Nephron (organoid): Measurements from ENCODE around the gene FGF11.

Experiments
- H3K27ac Mint-ChIP-seq, 3 experiments: 2 replicates each; pipeline ENCODE4 v1.8.0; 2020; ENCODE audit warnings: mixed read lengths in 3 of 3, mild to moderate bottlenecking in 2 of 3, moderate library complexity in 1 of 3
- H3K27me3 Mint-ChIP-seq: 2 replicates; pipeline ENCODE4 v1.8.0; 2021; ENCODE audit warnings: low read depth, mild to moderate bottlenecking, moderate library complexity, mixed read lengths
- H3K36me3 Mint-ChIP-seq: 2 replicates; pipeline ENCODE4 v1.8.0; 2020; ENCODE audit warnings: low read depth, mixed read lengths
- H3K4me1 Mint-ChIP-seq: 2 replicates; pipeline ENCODE4 v1.8.0; 2020; ENCODE audit warnings: mixed read lengths
- H3K4me3 Mint-ChIP-seq, 3 experiments: 2 replicates each; pipeline ENCODE4 v1.8.0; 2020; ENCODE audit warnings: mild to moderate bottlenecking in 3 of 3, mixed read lengths in 3 of 3, moderate library complexity in 2 of 3
- H3K9me3 Mint-ChIP-seq: 2 replicates; pipeline ENCODE4 v1.8.0; 2020; ENCODE audit warnings: mixed read lengths
- TF ChIP-seq, protein P1 (sequence below), 3 experiments: fragments of 200-600 bp; sonication (generic); IDR thresholded peaks; one replicate each; pipeline ENCODE4 v1.5.0; 2021; ENCODE audit warnings: antibody characterized with exemption in 3 of 3; ENCODE audit not compliant: unreplicated experiment in 3 of 3

Gene FGF11

DNA sequence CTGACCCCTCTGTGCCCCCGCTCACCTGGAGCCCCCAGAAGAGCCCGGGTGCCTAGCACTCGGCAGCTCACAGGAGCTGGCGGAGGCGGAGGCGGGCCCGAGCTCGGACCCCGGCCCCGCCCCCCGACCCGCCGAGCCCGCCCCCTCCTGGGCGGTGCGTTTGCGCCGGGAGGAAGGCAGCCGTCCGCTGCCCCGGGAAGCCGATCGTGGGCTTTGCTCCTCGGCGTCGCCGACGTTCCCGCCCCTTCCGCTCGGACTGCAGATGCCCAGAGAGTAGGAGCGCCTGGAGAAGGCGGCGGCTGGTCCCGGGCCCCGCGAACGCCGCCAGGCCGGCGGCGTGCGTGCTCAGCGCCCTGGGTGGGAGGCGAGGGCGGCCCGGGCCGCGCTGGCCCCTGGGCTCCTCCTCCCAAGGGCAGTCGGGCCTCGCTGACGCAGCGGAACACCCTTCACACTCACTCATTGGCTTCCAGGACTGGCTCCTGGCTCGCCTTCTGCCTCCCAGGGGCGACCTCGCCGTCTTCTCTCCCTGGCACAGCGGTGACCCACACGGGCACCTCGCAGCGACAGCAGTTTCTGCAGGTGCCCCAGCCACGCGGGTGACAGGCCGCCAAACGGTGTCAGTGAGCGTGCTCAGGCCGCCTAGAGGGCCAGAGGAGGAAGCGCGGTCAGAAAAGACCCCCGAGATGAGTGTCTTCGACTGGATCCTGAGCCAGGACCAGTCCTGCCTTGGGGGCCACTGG lies 44.7 kb upstream of the FGF11 start, which contains the start of gene PLSCR3:
Gene PLSCR3, minus strand, starts transcription at position 74 of the 740 bp plus-strand sequence. CDS start 415 bp downstream, outside the sequence.
- peaks cover 19% of the 10 kb centered on the region for H3K36me3 Mint-ChIP-seq
- H3K4me1 Mint-ChIP-seq, result peaks cover 6% of the 10 kb centered on the region
- no peaks in the 10 kb centered on the region for H3K9me3 Mint-ChIP-seq
- TF ChIP-seq, protein P1, sequence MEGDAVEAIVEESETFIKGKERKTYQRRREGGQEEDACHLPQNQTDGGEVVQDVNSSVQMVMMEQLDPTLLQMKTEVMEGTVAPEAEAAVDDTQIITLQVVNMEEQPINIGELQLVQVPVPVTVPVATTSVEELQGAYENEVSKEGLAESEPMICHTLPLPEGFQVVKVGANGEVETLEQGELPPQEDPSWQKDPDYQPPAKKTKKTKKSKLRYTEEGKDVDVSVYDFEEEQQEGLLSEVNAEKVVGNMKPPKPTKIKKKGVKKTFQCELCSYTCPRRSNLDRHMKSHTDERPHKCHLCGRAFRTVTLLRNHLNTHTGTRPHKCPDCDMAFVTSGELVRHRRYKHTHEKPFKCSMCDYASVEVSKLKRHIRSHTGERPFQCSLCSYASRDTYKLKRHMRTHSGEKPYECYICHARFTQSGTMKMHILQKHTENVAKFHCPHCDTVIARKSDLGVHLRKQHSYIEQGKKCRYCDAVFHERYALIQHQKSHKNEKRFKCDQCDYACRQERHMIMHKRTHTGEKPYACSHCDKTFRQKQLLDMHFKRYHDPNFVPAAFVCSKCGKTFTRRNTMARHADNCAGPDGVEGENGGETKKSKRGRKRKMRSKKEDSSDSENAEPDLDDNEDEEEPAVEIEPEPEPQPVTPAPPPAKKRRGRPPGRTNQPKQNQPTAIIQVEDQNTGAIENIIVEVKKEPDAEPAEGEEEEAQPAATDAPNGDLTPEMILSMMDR (IDR thresholded peaks at IDR 0.05; ENCODE audit: unreplicated experiment in 3 of 3), result peak; percentile 65 to 70 (median 69)
- peak within 1 kb of the TSS; percentile 90 to 96 (median 93) for H3K27ac Mint-ChIP-seq
- H3K27me3 Mint-ChIP-seq, result no peaks in the 10 kb centered on the region
- peak within 1 kb of the TSS; percentile 97 to 98 (median 97) for H3K4me3 Mint-ChIP-seq

DNA sequence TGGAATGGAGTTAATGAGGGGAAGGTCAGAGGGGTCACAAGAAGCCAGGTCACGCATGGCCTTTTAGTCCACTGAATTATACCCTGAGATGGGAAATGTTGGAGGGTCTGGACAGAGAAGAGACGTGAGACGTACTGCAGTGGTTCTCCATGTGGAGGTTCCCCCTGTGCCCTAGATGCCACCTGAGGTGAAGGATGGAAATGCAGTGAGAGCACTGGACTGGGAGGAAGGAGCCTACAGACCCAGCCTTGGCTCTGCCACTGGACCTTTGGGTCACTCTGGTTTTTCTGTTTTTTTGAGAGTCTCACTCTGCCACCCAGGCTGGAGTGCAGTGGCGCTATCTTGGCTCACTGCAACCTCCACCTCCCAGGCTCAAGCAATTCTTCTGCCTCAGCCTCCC lies 43.2 kb upstream of the FGF11 start:
- Mint-ChIP-seq H3K9me3 (no peaks in the 10 kb centered on the region), H3K27me3 (no peaks in the 10 kb centered on the region), H3K4me1 (peaks cover 6% of the 10 kb centered on the region), H3K4me3 (peak overlapping the region; percentile 2 to 31 (median 29)), H3K27ac (peak overlapping the region in 1 of 3 experiments; percentile 47), H3K36me3 (peaks cover 10% of the 10 kb centered on the region)
- TF ChIP-seq, protein P1 (IDR thresholded peaks at IDR 0.05; ENCODE audit: unreplicated experiment in 3 of 3), result no peak

DNA sequence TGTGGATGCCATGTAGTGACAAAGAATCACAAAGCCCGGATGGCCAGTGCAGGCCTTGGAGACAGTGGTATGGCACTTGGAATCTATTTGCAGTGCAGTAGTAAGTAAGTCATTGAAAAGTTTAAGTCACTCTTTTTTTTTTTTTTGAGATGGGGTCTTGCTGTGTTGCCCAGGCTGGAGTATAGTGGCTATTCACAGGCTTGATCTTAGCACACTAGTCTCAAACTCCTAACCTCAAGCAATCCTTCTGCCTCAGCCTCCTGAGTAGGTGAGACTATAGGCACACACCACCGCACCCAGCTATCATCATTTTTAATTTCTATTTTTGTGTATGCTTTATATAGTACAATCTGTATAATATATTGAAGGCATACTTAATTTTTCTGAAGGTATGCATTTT lies 40.7 kb upstream of the FGF11 start:
- H3K27me3 Mint-ChIP-seq, result no peaks in the 10 kb centered on the region
- peak overlapping the region in 1 of 3 experiments; percentile 21 for H3K27ac Mint-ChIP-seq
- H3K4me3 Mint-ChIP-seq, result peak overlapping the region in 2 of 3 experiments; percentile 26 to 55
- H3K4me1 Mint-ChIP-seq, result peaks cover 10% of the 10 kb centered on the region
- H3K9me3 Mint-ChIP-seq, result no peaks in the 10 kb centered on the region
- H3K36me3 Mint-ChIP-seq, result peaks cover 8% of the 10 kb centered on the region
- TF ChIP-seq, protein P1 (IDR thresholded peaks at IDR 0.05; ENCODE audit: unreplicated experiment in 3 of 3), result no peak

DNA sequence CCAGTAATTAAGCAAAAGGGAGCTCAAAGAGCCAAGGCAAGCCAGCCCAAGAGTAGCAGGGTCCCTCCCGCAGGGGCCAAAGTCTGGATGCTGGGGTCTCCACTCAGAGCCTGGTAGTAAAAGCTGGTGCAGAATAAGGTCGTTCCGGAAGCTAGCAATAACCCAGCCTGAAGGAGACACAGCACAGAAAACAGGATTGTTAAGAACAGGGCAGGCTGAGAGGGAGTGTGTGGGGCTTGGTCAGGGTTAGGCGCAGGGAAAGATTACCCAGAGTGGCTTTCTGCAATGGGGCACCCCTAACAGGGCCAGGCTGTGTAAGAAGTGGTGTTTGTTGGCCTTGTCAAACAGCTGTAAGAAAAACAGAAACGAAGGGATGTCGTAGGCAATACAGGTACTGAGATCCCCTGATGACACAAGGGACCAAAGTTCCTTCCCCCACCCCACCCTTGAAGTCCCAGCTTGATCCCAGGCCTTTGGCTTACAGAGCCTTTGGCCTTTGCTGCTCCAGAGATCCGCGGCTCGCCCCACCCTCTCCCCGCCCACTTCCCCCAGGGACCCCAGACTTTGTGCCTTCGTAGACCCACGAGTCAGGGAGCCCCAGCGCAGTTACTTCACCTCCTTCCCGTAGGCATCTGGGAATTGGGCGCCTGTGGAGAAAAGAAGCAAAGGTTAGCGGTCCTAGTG lies 36.1 kb upstream of the FGF11 start:
- H3K36me3 Mint-ChIP-seq, result peaks cover 8% of the 10 kb centered on the region
- H3K9me3 Mint-ChIP-seq, result no peaks in the 10 kb centered on the region
- H3K4me3 Mint-ChIP-seq, result peak overlapping the region; percentile 90 to 96 (median 94)
- H3K27me3 Mint-ChIP-seq, result peaks cover 6% of the 10 kb centered on the region
- TF ChIP-seq, protein P1 (IDR thresholded peaks at IDR 0.05; ENCODE audit: unreplicated experiment in 3 of 3), result no peak
- H3K4me1 Mint-ChIP-seq, result peaks cover 13% of the 10 kb centered on the region
- peak overlapping the region; percentile 73 to 95 (median 95) for H3K27ac Mint-ChIP-seq

DNA sequence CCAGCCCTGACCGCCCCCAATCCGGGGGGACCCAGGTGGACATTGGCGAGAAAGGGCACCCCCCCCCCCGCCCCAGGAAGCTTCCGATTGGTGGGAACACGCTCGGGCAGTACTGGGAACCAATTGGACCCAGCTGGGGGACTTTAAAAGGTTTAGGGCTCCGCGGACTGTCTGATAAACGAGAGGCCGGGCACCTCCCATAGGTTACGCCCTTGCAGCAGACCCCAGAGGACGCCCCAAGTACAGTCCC lies 35.7 kb upstream of the FGF11 start:
- Mint-ChIP-seq H3K4me1 (peaks cover 13% of the 10 kb centered on the region), H3K36me3 (peaks cover 8% of the 10 kb centered on the region), H3K9me3 (no peaks in the 10 kb centered on the region), H3K27me3 (peaks cover 6% of the 10 kb centered on the region), H3K4me3 (peak overlapping the region; percentile 90 to 96 (median 94)), H3K27ac (peak overlapping the region; percentile 73 to 95 (median 95))
- TF ChIP-seq, protein P1 (IDR thresholded peaks at IDR 0.05; ENCODE audit: unreplicated experiment in 3 of 3), result no peak
